H1 (cell line): ENCODE data around the gene ATG7. TPM values are rescaled to one million over a fixed set of nuclear protein-coding genes. Genes with fewer than 3 reads are reported as not detected.

ENCODE experiments used
- CTCF ChIA-PET: fragments of 300-600 bp; sonication (Branson Sonifier 250); formaldehyde crosslinking; loops from one replicate; lab custom pipeline; 2021; ENCODE audit not compliant: partially characterized antibody; lab: Charles Lee
- POLR2A ChIA-PET: fragments of 300-600 bp; sonication (Branson Sonifier 250); formaldehyde crosslinking; loops from one replicate; lab custom pipeline; 2021; ENCODE audit warnings: inconsistent platforms; ENCODE audit not compliant: partially characterized antibody; lab: Charles Lee
- DNase-seq, 2 experiments: peaks; one replicate each; pipeline versions ENCODE4 v3.0.0 to v3.0.0-alpha.2; 2010 to 2022; ENCODE audit warnings: low spot score in 2 of 2, low read depth in 1 of 2, mixed read lengths in 1 of 2
- FAIRE-seq: peaks from 2 replicates; lab custom pipeline; 2011; peaks lifted over from hg19 to GRCh38; lab: Jason Lieb, UNC
- H2AFZ ChIP-seq: 2 replicates; pipeline ENCODE4 v1.8.1; 2012; ENCODE audit warnings: low read length, inconsistent platforms
- H2AK5ac ChIP-seq: 2 replicates; pipeline ENCODE4 v1.6.1; 2013; ENCODE audit warnings: low read depth, low read length
- H2BK120ac ChIP-seq: replicated peaks from 2 replicates; pipeline ENCODE3; 2013; ENCODE audit warnings: low read depth, low read length, inconsistent platforms
- H2BK12ac ChIP-seq: 2 replicates; pipeline ENCODE4 v1.6.1; 2013; ENCODE audit warnings: low read depth, low read length
- H2BK15ac ChIP-seq: 2 replicates; pipeline ENCODE4 v1.6.1; 2013; ENCODE audit warnings: low read length
- H2BK20ac ChIP-seq: 2 replicates; pipeline ENCODE4 v1.6.1; 2013; ENCODE audit warnings: low read length
- H2BK5ac ChIP-seq: 2 replicates; pipeline ENCODE4 v1.6.1; 2013; ENCODE audit warnings: low read depth, low read length
- H3K14ac ChIP-seq: 2 replicates; pipeline ENCODE4 v1.6.1; 2013; ENCODE audit warnings: inconsistent platforms; ENCODE audit not compliant: insufficient read length
- H3K18ac ChIP-seq: 2 replicates; pipeline ENCODE4 v1.6.1; 2013; ENCODE audit warnings: low read length; ENCODE audit errors: extremely low read depth
- H3K23ac ChIP-seq: 2 replicates; pipeline ENCODE4 v1.6.1; 2013; ENCODE audit warnings: inconsistent platforms; ENCODE audit not compliant: insufficient read length
- H3K23me2 ChIP-seq: 2 replicates; pipeline ENCODE4 v1.6.1; 2013; ENCODE audit warnings: low read depth, low read length
- H3K27ac ChIP-seq: 2 replicates; pipeline ENCODE4 v1.6.1; 2011; ENCODE audit warnings: low read depth, low read length, inconsistent platforms
- H3K27me3 ChIP-seq, 4 experiments: replicated peaks in 1 of 4; 1 replicate in 1 of 4; 2 replicates in 3 of 4; pipeline versions ENCODE4 v1.6.1 to v1.8.1; 2011 to 2013; ENCODE audit warnings: low read length in 3 of 4, mild to moderate bottlenecking in 3 of 4, inconsistent platforms in 2 of 4, mixed read lengths in 2 of 4, moderate library complexity in 1 of 4; ENCODE audit not compliant: control insufficient read depth in 3 of 4, insufficient read depth in 3 of 4; ENCODE audit errors: extremely low read depth in 1 of 4
- H3K36me3 ChIP-seq, 4 experiments: 2 replicates each; pipeline versions ENCODE4 v1.6.1 to v1.8.1; 2011 to 2013; ENCODE audit warnings: mild to moderate bottlenecking in 4 of 4, low read length in 3 of 4, moderate library complexity in 2 of 4, control low read depth in 1 of 4, inconsistent platforms in 1 of 4; ENCODE audit not compliant: insufficient read depth in 4 of 4, control insufficient read depth in 2 of 4
- H3K4ac ChIP-seq: replicated peaks from 2 replicates; pipeline ENCODE3; 2013; ENCODE audit warnings: low read length, low read depth, mixed read lengths, inconsistent platforms; ENCODE audit not compliant: insufficient read length
- H3K4me1 ChIP-seq, 4 experiments: replicated peaks in 1 of 4; 1 replicate in 1 of 4; 2 replicates in 3 of 4; pipeline versions ENCODE4 v1.6.1 to v1.8.1; 2011 to 2013; ENCODE audit warnings: low read length in 3 of 4, inconsistent platforms in 2 of 4, mixed read lengths in 1 of 4; ENCODE audit not compliant: insufficient read depth in 4 of 4, control insufficient read depth in 3 of 4
- H3K4me2 ChIP-seq, 2 experiments: 2 replicates each; pipeline versions ENCODE4 v1.6.1 to v1.8.1; 2011 to 2013; ENCODE audit warnings: low read depth in 2 of 2, low read length in 2 of 2, control low read depth in 1 of 2, inconsistent platforms in 1 of 2, mild to moderate bottlenecking in 1 of 2; ENCODE audit not compliant: insufficient read depth in 1 of 2
- H3K4me3 ChIP-seq, 4 experiments: fragments of 200-600, 300-600 bp in 1 of 4; sonication (generic), shearing (Covaris generic), sonication (Bioruptor Twin) in 1 of 4; 2 replicates each; pipeline versions ENCODE4 v1.5.1 to v1.8.1; 2011 to 2016; ENCODE audit warnings: low read length in 4 of 4, low read depth in 3 of 4, control low read depth in 2 of 4, inconsistent platforms in 2 of 4, mild to moderate bottlenecking in 2 of 4, mixed read lengths in 1 of 4, moderate library complexity in 1 of 4; ENCODE audit not compliant: insufficient read depth in 2 of 4; ENCODE audit errors: extremely low read depth in 1 of 4
- H3K56ac ChIP-seq: replicated peaks from 2 replicates; pipeline ENCODE3; 2013; ENCODE audit warnings: low read depth, mild to moderate bottlenecking, mixed read lengths, low read length, inconsistent platforms; ENCODE audit not compliant: insufficient read length
- H3K79me1 ChIP-seq: 2 replicates; pipeline ENCODE4 v1.6.1; 2013; ENCODE audit warnings: low read depth, low read length, control low read depth
- H3K79me2 ChIP-seq, 2 experiments: 2 replicates each; pipeline versions ENCODE4 v1.6.1 to v1.8.1; 2012 to 2013; ENCODE audit warnings: low read length in 2 of 2, mild to moderate bottlenecking in 2 of 2, inconsistent platforms in 1 of 2; ENCODE audit not compliant: insufficient read depth in 2 of 2, control insufficient read depth in 1 of 2
- H3K9ac ChIP-seq, 4 experiments: replicated peaks in 1 of 4; 1 replicate in 1 of 4; 2 replicates in 3 of 4; pipeline versions ENCODE4 v1.6.1 to v1.8.1; 2011 to 2013; ENCODE audit warnings: low read depth in 3 of 4, low read length in 3 of 4, control low read depth in 2 of 4, mild to moderate bottlenecking in 2 of 4, moderate library complexity in 2 of 4, inconsistent platforms in 1 of 4; ENCODE audit errors: extremely low read depth in 1 of 4
- H3K9me3 ChIP-seq, 2 experiments: 2 replicates each; pipeline versions ENCODE4 v1.6.1 to v1.8.1; 2012 to 2013; ENCODE audit warnings: mild to moderate bottlenecking in 2 of 2, moderate library complexity in 2 of 2, control low read depth in 1 of 2, inconsistent platforms in 1 of 2, low read depth in 1 of 2, low read length in 1 of 2, mixed read lengths in 1 of 2; ENCODE audit not compliant: insufficient read depth in 2 of 2
- H4K20me1 ChIP-seq, 2 experiments: replicated peaks in 1 of 2; 2 replicates each; pipeline versions ENCODE3 to v1.8.1; 2011 to 2013; ENCODE audit warnings: inconsistent platforms in 2 of 2, low read length in 2 of 2, mild to moderate bottlenecking in 1 of 2; ENCODE audit not compliant: insufficient read depth in 2 of 2, control insufficient read depth in 1 of 2
- H4K5ac ChIP-seq: 2 replicates; pipeline ENCODE4 v1.6.1; 2013; ENCODE audit warnings: low read length, low read depth, mixed read lengths, inconsistent platforms; ENCODE audit not compliant: insufficient read length
- H4K8ac ChIP-seq: 2 replicates; pipeline ENCODE4 v1.8.0; 2013; ENCODE audit warnings: mild to moderate bottlenecking, moderate library complexity, low read length, inconsistent platforms; ENCODE audit not compliant: insufficient read depth; ENCODE audit errors: extremely low read depth
- H4K91ac ChIP-seq: replicated peaks from 2 replicates; pipeline ENCODE3; 2013; ENCODE audit warnings: low read length, mixed read lengths, inconsistent platforms; ENCODE audit not compliant: insufficient read length
- EGR1 ChIP-seq: IDR thresholded peaks from 2 replicates; pipeline ENCODE4 v1.6.1; 2011; ENCODE audit warnings: low read depth, low read length, borderline replicate concordance
- SRF ChIP-seq: IDR thresholded peaks from 2 replicates; pipeline ENCODE4 v1.6.1; 2011; ENCODE audit warnings: mild to moderate bottlenecking, low read depth, low read length, moderate library complexity
- TAF7 ChIP-seq: optimal IDR thresholded peaks from 2 replicates; pipeline ENCODE3; 2011; ENCODE audit warnings: low read depth, mild to moderate bottlenecking, inconsistent platforms, low read length, moderate library complexity, borderline replicate concordance
- ZNF274 ChIP-seq: IDR thresholded peaks from 2 replicates; pipeline ENCODE4 v1.7.0; 2012; ENCODE audit warnings: low read length, borderline replicate concordance; ENCODE audit errors: extremely low read depth
- polyA plus RNA-seq, 7 experiments: library from polyadenylated mRNA; depleted of rRNA in 3 of 7; stranded (reverse) in 5 of 7; unstranded in 2 of 7; fragments of >200 nt in 5 of 7; fragments of 200-250 nt in 2 of 7; gene quantifications; 1 replicate in 5 of 7; 2 replicates in 1 of 7; 4 replicates in 1 of 7; pipeline versions ENCODE4 v1.2.1 to v1.2.3, GENCODE V29; 2011 to 2013; ENCODE audit warnings: missing spikeins in 2 of 7, mixed read lengths in 2 of 7
- total RNA-seq: library from RNA; stranded (reverse); fragmentation: NEBNext Ultra II Directional; extraction: Animal tissue kit (Norgen Biotek cat#: 25700); gene quantifications from 2 replicates; pipeline ENCODE4 v1.2.1, GENCODE V29; 2021

Gene ATG7
- total and polyA plus RNA-seq, 2 of the 8 experiments (the other 6 are each of a cell fraction or from before 2014, with no cell fraction given), result 15.0 to 19.1 TPM

- H3K79me2 ChIP-seq, result no peaks in the 10 kb centered on the region
- no peak overlapping the region for H3K23ac ChIP-seq
- H2AK5ac ChIP-seq, result no peak overlapping the region
- no peak overlapping the region for H3K14ac ChIP-seq
- H3K4me1 ChIP-seq, result no peaks in the 10 kb centered on the region
- no peak for FAIRE-seq
- H3K36me3 ChIP-seq, result no peaks in the 10 kb centered on the region
- DNase-seq, result no peak
- no peak overlapping the region for H3K18ac ChIP-seq
- no peak overlapping the region for H3K9ac ChIP-seq
- no peaks in the 10 kb centered on the region for H3K79me1 ChIP-seq
- H3K23me2 ChIP-seq, result no peaks in the 10 kb centered on the region
- no peak for TF ChIP-seq TAF7
- TF ChIP-seq SRF, result no peak
- TF ChIP-seq ZNF274, result no peak
- TF ChIP-seq EGR1, result no peak
- no peak overlapping the region for H3K4me3 ChIP-seq
- no peaks in the 10 kb centered on the region for H4K20me1 ChIP-seq
- CTCF ChIA-PET, result no interaction called here
- H2BK12ac ChIP-seq, result no peak overlapping the region
- no peak overlapping the region for H2BK20ac ChIP-seq
- H4K8ac ChIP-seq, result no peak overlapping the region
- no peak overlapping the region for H4K5ac ChIP-seq
- H3K56ac ChIP-seq, result no peak overlapping the region
- no peak overlapping the region for H2BK5ac ChIP-seq
- H2AFZ ChIP-seq, result no peak overlapping the region
- no peak overlapping the region for H2BK15ac ChIP-seq
- no peak overlapping the region for H3K4ac ChIP-seq
- no peak overlapping the region for H2BK120ac ChIP-seq
- no peak overlapping the region for H3K4me2 ChIP-seq
- no peak overlapping the region for H3K27ac ChIP-seq
- H4K91ac ChIP-seq, result no peak overlapping the region
- peaks cover 18 to 20% of the 10 kb centered on the region in 2 experiments for H3K9me3 ChIP-seq
- POLR2A ChIA-PET, result no interaction called here
- no peaks in the 10 kb centered on the region for H3K27me3 ChIP-seq
Observed at GRCh38 chr3:11410564-11410963, 138.4 kb downstream of the ATG7 start.
